ENCODE results near the gene HKDC1.
A peak's percentile ranks its signal among the peaks of the same experiment; 100 is the strongest.
"Not testable (repeated sequence)": the region's sequence is repeated elsewhere in the genome, so short reads cannot be mapped to it uniquely, and the experiment has no call there.

Gene HKDC1, protein sequence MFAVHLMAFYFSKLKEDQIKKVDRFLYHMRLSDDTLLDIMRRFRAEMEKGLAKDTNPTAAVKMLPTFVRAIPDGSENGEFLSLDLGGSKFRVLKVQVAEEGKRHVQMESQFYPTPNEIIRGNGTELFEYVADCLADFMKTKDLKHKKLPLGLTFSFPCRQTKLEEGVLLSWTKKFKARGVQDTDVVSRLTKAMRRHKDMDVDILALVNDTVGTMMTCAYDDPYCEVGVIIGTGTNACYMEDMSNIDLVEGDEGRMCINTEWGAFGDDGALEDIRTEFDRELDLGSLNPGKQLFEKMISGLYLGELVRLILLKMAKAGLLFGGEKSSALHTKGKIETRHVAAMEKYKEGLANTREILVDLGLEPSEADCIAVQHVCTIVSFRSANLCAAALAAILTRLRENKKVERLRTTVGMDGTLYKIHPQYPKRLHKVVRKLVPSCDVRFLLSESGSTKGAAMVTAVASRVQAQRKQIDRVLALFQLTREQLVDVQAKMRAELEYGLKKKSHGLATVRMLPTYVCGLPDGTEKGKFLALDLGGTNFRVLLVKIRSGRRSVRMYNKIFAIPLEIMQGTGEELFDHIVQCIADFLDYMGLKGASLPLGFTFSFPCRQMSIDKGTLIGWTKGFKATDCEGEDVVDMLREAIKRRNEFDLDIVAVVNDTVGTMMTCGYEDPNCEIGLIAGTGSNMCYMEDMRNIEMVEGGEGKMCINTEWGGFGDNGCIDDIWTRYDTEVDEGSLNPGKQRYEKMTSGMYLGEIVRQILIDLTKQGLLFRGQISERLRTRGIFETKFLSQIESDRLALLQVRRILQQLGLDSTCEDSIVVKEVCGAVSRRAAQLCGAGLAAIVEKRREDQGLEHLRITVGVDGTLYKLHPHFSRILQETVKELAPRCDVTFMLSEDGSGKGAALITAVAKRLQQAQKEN

GRCh38 chr10:69220041-69220451 lies at the start of gene HKDC1:
Gene HKDC1 (plus strand): TSS chr10:69220332. CDS start chr10:69220436, 104 bp downstream.
- no peak for DNase-seq

- DNase-seq: no peak
These were observed 47.7 kb upstream of the HKDC1 start for GRCh38 chr10:69172241-69172982.

DNA sequence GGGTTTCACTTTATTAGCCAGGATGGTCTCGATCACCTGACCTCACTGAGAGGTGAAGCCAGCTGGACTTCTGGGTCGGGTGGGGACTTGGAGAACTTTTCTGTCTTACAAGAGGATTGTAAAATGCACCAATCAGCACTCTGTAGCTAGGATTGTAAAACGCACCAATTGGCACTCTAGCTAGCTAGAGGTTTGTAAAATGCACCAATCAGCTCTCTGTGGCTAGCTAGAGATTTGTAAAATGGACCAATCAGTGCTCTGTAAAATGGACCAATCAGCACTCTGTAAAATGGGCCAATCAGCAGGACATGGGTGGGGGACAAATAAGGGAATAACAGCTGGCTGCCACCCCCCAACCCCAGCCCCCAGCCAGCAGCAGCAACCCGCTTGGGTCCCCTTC lies 44.8 kb upstream of the HKDC1 start:
- not testable (repeated sequence) for DNase-seq

GRCh38 chr10:69176823-69177222 lies 43.3 kb upstream of the HKDC1 start:
- no peak for DNase-seq

DNA sequence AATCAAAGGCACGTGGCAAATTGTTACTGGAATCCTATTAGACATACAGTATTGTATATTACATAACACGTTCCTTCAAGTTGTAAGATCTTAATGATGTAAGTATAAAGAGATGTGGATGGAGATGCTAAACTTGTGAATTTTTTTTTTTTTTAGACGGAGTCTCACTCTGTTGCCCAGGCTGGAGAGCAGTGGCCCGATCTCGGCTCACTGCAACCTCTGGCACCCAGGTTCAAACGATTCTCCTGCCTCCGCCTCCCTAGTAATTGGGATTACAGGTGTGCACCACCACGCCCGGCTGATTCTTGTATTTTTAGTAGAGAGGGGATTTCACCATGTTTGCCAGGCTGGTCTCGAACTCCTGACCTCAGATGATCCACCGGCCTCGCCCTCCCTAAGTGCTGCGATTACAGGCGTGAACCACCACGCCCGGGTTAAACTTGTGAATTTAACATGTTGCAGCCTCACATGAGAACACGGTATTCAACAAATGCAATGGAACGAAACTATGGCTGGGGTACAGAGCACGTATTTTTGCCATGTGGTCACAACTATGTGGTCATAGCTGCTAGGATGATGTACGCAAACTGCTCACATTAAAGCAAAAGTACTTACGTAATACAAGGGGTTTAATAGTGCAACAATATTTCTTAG lies 40.9 kb upstream of the HKDC1 start:
- peak; percentile 56 for DNase-seq

DNA sequence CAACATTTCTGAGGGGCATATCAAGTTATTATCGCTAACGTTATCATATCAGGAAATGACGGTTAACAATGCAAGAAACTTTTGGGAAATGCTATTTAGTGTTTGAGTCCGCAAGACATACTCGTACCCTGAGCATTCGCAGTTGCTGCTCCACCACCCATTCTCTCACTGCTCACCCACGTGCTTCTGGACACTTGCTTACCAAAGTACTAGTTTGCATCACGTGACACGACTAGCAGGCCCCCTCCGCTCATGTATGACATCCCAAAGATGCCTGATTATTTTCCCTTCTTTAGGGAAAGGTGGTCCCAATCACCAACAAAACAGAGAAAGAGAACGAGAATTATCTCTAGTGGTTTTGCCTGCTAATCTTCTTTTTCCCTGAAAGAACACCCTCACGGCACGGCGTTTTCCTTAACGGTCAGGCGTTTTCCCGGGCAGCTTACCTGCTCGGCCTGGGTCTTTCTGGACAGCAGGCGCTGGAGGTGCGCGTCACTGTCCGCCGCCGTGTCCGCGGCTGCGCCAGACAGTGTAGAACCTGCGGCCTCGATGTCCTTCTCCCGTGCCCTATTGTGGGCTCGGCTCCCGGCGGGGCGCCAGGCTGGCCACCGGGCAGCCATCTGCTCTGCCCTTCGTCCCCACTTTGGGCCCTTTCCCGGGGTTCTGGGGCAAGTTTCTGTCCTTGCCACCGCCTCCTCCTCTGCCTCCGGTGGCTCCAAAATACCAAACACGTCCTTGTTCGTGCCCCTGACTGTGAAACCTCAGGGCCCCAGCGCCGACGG lies 40.2 kb upstream of the HKDC1 start, which contains the start of gene SUPV3L1:
Gene SUPV3L1, plus strand, starts transcription at position 492 of the 782 bp plus-strand sequence. Its CDS starts 58 bp downstream, at position 550.
- peak; percentile 92 for DNase-seq

GRCh38 chr10:69180525-69181204 lies 39.5 kb upstream of the HKDC1 start:
- DNase-seq: no peak

DNA sequence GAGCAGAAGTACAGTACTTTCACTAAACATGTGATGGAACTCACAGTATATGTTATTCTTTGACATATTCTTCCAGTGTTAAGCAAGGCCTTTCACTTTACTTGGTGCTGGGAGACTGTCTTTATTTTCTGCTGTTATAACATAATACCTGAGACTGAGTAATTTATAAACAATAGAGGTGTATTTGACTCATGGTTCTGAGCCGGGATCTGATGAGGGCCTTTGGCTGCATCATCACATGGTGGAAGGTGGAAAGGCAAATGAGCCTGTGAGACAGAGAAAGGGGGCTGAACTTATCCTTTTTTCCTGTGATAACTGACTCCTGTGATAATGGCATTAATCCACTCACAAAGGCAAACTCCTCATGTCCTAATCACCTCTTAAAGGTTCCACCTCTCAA lies 38.7 kb upstream of the HKDC1 start:
- DNase-seq: no peak

DNA sequence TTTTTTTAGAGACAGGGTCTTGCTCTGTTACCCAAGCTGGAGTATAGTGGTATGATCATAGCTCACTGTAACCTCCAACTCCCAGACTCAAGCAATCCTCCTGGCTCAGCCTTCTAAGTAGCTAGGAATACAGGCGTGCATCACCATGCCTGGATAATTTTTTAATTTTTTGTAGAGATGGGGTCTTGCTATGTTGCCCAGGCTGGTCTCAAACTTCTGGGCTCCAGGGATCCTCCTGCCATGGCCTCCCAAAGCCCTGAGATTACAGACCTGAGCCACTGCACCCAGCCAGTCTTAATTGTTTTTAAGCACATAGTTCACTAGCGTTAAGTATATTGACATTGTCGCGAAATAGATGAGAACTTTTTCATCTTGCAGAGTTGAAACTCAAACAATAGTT lies 38.1 kb upstream of the HKDC1 start:
- no peak for DNase-seq

DNA sequence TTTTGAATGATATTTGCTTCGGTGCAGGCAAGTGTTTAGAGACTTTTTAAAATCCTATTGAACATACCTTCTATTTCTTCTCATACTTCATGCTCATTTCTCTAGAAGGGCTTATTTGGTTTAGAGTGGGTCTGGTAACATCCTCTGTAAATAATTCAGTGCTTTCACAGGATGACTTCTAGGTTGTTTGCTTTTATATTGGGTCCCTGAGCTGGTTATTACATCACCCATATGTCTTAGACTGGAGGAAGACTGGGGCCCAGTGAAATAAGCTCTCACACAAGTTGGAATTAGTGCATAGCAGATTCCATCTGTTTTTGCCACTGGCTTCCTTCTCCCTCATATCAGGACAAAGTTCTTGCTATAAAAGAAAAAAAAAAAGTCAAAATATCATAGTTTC lies 33.6 kb upstream of the HKDC1 start:
- DNase-seq: no peak

DNA sequence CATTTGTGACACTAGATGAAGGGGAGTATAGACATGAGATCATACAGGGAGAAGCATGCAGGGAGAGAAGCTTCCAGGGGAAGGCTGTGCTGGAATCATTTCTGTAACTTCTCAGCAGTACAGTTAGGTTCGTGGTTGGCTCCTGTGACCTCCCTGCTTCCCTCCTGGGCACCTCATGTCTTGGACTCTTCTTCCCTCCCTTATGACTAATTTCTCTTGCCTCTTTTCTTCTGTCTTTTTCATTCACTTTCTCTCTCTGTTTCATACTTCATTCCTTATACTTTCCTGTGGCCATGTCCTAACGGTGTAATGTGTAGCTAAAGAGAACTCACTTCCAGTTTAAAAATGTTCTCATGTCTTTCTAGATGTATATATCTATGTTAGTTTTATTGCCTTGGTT lies 19.1 kb upstream of the HKDC1 start:
- DNase-seq: no peak

DNA sequence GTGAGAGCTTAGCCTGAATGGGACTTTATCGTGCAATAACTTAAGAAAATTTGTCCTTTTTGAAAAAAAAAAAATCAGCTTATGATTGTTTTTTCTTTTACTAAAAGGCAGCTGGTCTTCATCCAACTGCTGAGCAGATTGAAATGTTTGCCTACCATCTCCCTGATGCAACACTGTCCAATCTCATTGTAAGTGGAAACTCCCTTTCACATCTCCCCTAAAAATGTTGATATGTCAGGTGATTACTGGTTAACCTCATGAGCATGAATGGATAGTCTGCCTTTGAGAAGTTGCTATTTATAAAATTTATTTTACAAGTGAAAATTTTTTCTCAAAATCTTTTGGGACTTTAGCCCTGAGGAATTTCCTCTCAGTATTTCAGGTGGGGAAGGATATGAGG lies 17.8 kb upstream of the HKDC1 start:
- no peak for DNase-seq

DNA sequence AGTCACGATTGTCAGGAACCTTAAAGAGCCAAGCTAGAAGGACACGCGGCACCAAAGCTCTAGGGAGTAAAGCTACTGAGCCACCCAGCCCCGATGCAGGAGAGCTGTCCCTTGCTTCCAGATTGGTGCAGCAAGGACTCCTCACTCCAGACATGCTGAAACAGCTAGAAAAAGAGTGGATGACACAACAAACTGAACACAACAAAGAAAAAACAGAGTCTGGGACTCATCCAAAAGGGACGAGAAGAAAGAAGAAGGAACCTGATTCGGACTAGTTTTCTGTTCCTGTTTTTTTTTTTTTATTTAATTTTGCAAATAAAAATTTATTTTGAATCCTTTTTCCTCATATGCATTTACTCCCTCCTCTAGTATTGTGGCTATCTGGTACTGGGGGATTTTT lies 11.4 kb upstream of the HKDC1 start:
- no peak for DNase-seq

DNA sequence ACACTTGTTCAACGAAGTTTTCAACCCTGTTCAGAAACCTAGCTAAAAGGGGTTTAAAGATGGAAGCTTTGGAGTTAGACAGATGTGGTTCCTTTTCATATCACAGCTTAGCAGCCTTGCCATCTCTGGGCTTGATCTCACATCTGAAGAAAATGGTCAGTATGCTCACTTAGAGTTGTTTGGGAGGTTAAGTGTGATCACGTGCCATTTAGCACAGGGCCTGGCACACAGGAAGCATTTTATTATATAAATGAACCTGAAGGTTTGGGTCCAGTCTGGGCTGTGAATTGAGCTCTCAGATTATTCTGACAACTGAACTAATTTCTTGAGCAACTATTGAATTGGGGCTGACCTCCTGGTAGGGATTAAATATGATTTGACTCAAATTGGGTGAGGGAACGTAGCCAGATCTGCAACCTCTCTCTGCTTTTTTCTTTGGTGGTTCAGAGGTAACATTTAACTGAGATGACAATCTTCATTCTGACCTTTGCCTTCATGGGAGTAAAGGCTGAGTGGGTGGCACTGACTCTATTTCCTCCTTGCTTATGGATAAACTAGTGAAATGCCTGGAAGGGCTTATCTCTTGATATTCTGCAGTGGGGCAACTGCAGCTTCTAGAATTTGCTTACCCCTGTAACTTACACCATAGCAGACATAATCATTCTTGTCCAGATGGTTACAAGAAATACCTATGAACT lies 10.2 kb upstream of the HKDC1 start:
- no peak for DNase-seq

DNA sequence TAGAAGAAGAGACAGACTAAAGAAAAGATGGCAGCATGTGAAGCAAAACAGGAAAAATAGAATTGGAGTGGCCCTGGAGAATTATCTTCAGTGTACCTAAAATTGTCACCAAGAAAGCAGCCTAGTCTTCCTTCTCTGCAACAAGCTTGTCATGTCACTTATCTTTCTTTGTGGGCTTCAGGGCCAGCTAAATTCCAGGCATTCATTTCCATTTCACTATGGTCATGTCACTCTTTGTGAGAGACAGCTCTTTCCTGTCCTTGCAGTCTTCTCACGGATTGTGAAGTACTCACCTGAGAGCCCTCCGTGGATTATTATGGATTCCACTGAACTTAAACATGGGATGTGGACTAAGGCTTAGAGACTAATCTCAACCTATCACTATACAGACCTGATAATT lies 9.0 kb upstream of the HKDC1 start:
- DNase-seq: no peak

DNA sequence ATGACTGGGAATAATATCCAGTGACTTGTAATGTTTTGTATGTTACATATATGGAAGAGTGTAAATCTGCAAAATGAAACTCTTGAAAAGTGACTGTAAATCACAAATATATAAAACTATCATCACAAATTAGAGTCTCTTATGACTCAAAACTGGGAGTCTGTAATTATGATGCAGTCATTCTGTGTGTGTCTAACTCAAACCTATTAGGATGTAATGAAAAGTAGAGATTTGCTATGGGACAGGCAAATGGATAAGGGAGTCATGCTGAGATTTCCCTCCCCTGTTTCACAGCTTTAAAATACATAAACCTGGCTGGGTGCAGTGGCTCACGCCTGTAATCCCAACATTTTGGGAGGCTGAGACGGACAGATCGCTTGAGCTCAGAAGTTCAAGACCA lies 8.6 kb upstream of the HKDC1 start:
- DNase-seq: no peak

DNA sequence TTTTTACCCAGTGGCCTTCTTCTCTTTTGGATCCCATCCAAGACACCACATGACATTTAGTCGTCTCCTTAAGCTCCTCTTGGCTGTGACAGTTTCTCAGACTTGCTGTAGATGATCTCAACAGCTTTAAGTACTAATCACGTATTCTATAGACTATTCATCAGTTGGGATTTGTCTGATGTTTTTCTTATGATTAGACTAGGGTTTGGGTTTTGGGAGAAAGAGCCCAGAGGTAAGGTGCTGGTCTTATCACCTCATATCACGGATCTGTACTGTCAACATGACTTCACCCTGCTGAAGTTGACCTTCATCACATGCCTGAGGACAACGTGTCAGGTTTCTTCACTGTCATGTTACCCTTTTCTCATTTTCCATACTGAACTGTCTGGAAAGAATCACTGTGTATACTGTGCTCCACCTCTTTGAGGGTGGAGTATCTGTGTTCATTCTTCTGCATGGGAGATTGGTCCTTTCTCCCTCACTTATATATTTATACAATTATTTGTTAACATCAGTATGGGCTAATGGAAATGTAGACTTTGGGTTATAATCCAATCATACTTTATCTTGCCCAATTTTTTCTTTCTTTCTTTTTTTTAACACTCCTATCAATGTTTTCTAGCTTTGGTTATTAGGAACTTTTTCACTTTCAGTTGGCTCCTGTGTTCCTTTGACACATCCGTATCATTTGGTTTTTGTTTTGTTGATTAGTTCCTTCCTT lies 6.4 kb upstream of the HKDC1 start:
- no peak for DNase-seq

DNA sequence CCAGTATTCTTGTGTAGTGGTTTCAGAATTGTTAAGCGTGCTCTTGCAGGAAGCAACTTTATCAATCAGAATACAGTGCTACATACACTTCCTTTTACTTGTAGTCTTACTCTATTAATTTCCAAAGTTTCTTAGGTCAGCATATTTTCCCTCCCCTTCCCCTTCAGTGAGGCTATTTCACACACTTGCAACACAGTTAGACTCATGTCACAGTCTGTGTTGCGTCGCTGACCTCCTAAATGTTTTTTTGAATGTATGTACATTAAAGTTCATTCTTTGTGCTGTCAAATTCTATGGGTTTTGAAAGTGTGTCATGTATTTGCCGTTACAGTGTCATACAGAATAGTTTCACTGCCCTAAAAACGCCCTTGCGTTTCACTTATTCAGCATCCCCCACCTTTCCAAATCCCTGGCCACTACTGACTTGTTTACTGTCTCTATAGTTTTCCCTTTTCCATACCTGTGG lies 5.4 kb upstream of the HKDC1 start:
- DNase-seq: no peak

DNA sequence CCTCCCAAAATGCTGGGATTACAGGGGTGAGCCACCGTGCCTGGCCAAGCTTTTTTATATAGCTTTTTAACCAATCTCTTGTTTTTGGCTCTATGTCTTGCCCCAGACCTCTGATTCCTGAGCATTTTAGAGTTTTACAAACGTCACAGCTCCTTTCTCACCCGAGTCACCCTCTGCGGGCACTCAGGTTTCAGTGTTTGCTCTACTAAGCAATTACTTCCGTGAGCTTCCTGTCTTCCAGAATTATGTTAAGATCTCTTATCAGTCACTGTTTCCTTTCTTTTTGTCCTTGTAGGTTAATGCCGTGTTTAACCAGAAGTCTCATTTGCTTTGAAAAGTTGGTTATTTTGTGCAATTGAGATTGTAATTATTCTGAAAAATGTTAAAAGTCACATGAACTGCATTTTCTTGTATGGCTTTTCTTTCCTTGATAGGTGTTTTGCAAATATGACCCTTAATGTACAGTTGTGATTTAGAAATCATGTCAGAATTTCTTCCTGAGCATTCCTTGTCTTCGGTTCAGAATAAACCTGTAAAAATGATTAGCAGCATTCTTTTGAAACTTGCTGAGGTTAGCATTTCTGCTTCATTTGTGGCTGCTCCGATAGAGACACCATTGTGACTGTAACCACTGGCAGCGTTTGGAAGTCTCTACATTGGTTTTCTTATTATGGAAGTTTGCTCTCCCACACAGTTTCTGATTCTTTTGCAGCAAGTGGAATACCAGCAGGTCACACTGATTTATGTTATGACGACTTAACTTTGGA lies 4.5 kb upstream of the HKDC1 start:
- DNase-seq: no peak
